Common myeloid progenitor, CD34-positive (primary cell): ENCODE data around the gene MRPS18A.
A peak's percentile ranks its signal among the peaks of the same experiment; 100 is the strongest.

Source experiments
- CTCF ChIA-PET: fragments of 350-600 bp; sonication (Branson Sonifier 250); formaldehyde crosslinking; loops from one replicate; lab custom pipeline; 2021; ENCODE audit warnings: antibody characterized with exemption; lab: Charles Lee
- POLR2A ChIA-PET: fragments of 350-600 bp; sonication (Branson Sonifier 250); formaldehyde crosslinking; loops from one replicate; lab custom pipeline; 2021; ENCODE audit warnings: antibody characterized with exemption; lab: Charles Lee
- DNase-seq, 3 donors: peaks; one replicate each; pipeline versions ENCODE4 v3.0.0 to v3.0.0-alpha.2; 2013
- H3K27ac ChIP-seq, 2 experiments: 1 replicate in 1 of 2; 2 replicates in 1 of 2; pipeline ENCODE4 v1.7.0; 2013; ENCODE audit warnings: inconsistent platforms in 2 of 2, low read length in 2 of 2, mild to moderate bottlenecking in 2 of 2, low read depth in 1 of 2, moderate library complexity in 1 of 2; ENCODE audit not compliant: severe bottlenecking in 2 of 2, insufficient read depth in 1 of 2, poor library complexity in 1 of 2
- H3K27me3 ChIP-seq, 5 experiments: replicated peaks in 2 of 5; 1 replicate in 3 of 5; 2 replicates in 2 of 5; pipeline versions ENCODE4 v1.6.1 to v1.7.0; 2013; ENCODE audit warnings: low read length in 4 of 5, mild to moderate bottlenecking in 2 of 5, moderate library complexity in 2 of 5, inconsistent platforms in 1 of 5; ENCODE audit not compliant: insufficient read depth in 5 of 5, control insufficient read depth in 4 of 5
- H3K36me3 ChIP-seq, 4 experiments: 1 replicate in 2 of 4; 2 replicates in 2 of 4; pipeline versions ENCODE4 v1.6.1 to v1.7.0; 2013; ENCODE audit warnings: low read length in 3 of 4, control low read depth in 1 of 4, mild to moderate bottlenecking in 1 of 4; ENCODE audit not compliant: control insufficient read depth in 4 of 4, insufficient read depth in 4 of 4
- H3K4me1 ChIP-seq, 4 experiments: 1 replicate in 3 of 4; 2 replicates in 1 of 4; pipeline versions ENCODE4 v1.6.1 to v1.7.1; 2013; ENCODE audit warnings: low read length in 3 of 4, mild to moderate bottlenecking in 3 of 4, control low read depth in 1 of 4, inconsistent platforms in 1 of 4, moderate library complexity in 1 of 4; ENCODE audit not compliant: control insufficient read depth in 4 of 4, insufficient read depth in 4 of 4; ENCODE audit errors: control extremely low read depth in 1 of 4
- H3K4me3 ChIP-seq, 7 experiments: 1 replicate in 4 of 7; 2 replicates in 3 of 7; pipeline versions ENCODE4 v1.5.1 to v1.7.0; 2013; ENCODE audit warnings: mild to moderate bottlenecking in 7 of 7, low read length in 6 of 7, moderate library complexity in 6 of 7, inconsistent platforms in 2 of 7, low read depth in 2 of 7, control low read depth in 1 of 7; ENCODE audit not compliant: insufficient read depth in 4 of 7, control insufficient read depth in 1 of 7; ENCODE audit errors: extremely low read depth in 1 of 7
- H3K9me3 ChIP-seq, 5 experiments: 1 replicate in 4 of 5; 2 replicates in 1 of 5; pipeline versions ENCODE4 v1.6.1 to v1.7.1; 2013; ENCODE audit warnings: low read length in 4 of 5, mild to moderate bottlenecking in 2 of 5, inconsistent platforms in 1 of 5, low read depth in 1 of 5, moderate library complexity in 1 of 5; ENCODE audit not compliant: control insufficient read depth in 4 of 5, insufficient read depth in 2 of 5; ENCODE audit errors: control extremely low read depth in 1 of 5
- WGBS: methylation state at CpG from one replicate; pipeline ENCODE4 v1.1.5; 2013; ENCODE audit not compliant: insufficient coverage; 5-methylcytosine and 5-hydroxymethylcytosine counted together

The MRPS18A gene

DNA sequence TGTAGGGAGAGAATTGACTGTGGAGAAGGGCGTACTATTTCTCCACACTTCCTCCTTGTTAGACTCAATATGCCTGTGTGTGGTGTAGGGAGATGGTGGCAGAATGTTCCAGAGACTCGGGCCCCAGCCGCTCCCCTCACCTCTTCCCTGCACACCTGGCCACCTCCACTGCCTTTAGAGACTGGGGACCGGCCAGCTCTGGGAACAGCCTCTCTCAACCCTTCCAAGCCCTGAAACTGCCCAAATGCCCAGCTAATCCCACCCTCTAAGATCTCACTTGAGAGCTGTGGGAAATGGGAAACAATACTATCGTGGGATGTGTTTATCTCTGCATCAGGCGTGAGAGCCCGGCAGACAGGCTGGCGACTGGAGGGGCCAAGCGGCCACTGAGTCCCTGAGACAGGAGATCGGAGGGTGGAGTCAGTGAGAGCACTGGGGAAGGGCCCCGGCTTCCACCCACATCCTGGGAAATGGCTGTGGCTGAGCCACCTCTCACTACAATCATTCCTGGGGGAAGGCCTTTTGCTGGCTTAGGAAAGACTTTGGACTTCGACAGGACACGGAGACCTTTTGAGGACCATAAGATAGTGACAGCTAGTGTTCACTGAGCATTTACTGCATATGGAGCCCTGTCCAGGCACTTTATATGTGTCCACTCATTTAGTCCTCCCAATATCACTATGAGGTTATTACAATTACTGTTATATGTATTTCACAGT, 31.0 kb upstream of the MRPS18A start:
- Histone ChIP-seq H3K36me3 (no peaks in the 10 kb centered on the region), H3K27ac (no peak overlapping the region), H3K4me1 (peaks cover 0 to 14% (median 8%) of the 10 kb centered on the region in 4 experiments), H3K4me3 (no peak overlapping the region), H3K27me3 (peaks cover 0 to 7% (median 0%) of the 10 kb centered on the region in 5 experiments), H3K9me3 (no peaks in the 10 kb centered on the region)
- 89% methylated on average over 7 of the region's 13 CpGs for WGBS
- no peak for DNase-seq
- ChIA-PET POLR2A (no interaction called here), CTCF (interaction anchor here (1.2 to 1.5 kb wide), 5 partner anchors 40 to 362 kb away, joined by 3 to 5 read pairs (median 4); no protein-coding TSS in a partner anchor)

DNA sequence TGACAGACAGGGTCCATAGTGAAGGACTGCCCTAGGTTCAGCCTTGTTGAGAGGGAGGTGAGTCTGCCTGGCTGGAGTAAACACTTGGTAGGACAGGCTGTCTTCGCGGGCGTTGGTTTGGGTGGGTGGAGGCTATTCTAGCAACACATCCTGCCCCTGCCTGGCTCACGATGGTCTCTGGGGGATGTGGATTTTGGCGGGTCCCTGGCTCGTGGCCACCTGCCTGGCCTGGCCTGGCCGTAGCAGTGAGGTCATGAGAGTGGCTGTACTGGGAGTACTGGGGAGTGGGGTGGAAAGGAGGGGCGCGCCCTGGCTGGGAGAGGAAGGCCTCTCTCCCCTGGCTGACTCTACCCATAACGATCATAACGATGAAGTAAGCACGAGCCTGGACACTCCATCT, 30.2 kb upstream of the MRPS18A start:
- no peak overlapping the region for H3K27ac ChIP-seq
- 100% methylated on average over 5 of the region's 12 CpGs for WGBS
- peaks cover 0 to 5% (median 0%) of the 10 kb centered on the region in 5 experiments for H3K27me3 ChIP-seq
- ChIA-PET POLR2A (no interaction called here), CTCF (interaction anchor here (1.5 kb wide), 1 partner anchor 39 kb away, joined by 3 read pairs; no protein-coding TSS in a partner anchor)
- peaks cover 0 to 13% (median 8%) of the 10 kb centered on the region in 4 experiments for H3K4me1 ChIP-seq
- no peaks in the 10 kb centered on the region for H3K36me3 ChIP-seq
- H3K4me3 ChIP-seq, result no peak overlapping the region
- DNase-seq, result no peak
- H3K9me3 ChIP-seq, result no peaks in the 10 kb centered on the region

DNA sequence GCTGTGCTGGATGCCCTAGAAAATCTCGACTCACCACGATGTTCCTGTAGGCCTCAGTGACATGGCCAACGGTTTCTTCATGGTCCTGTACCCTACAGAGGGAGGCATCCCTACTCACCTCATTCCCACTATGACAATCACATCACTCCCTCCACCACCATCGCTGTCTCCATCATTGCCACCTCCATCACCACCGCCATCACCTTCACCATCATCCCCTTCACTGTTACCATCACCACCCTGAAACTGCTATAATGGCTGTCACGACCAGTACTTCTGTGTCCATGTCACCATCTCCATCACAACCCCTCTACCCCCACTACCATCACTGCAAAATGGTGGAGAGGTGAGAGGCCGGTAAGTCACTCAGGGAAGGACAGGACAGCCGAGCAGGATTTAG, 29.8 kb upstream of the MRPS18A start:
- Histone ChIP-seq H3K4me3 (no peak overlapping the region), H3K9me3 (no peaks in the 10 kb centered on the region), H3K4me1 (peaks cover 0 to 13% (median 8%) of the 10 kb centered on the region in 4 experiments), H3K27ac (no peak overlapping the region), H3K36me3 (no peaks in the 10 kb centered on the region), H3K27me3 (peaks cover 0 to 5% (median 0%) of the 10 kb centered on the region in 5 experiments)
- WGBS, result 97% methylated on average over 6 of the region's 8 CpGs
- ChIA-PET POLR2A (no interaction called here), CTCF (no interaction called here)
- DNase-seq, result no peak

DNA sequence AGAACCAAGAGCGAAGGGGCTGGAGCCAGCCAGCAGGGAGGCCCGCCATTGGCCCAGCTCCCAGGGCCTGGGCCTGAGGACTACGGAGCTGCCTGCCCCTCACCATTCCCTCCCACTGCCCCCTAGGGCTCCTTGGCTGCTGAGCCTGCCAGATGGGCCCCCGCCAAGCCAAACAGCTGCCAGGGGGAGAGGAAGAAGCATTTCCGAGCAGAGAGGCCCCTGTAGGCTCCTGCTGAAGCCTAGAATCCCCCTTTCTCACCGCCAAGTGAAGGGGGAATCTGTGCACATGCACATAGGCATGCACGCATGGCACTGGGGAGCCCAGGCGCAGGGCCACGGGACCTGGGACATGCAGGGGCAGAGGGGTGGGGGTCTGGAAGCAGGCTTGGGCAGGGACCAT, 28.5 kb upstream of the MRPS18A start:
- no peak overlapping the region for H3K27ac ChIP-seq
- ChIA-PET CTCF (interaction anchor here (1.0 to 2.3 kb wide), 6 partner anchors 9 to 154 kb away, joined by 3 to 8 read pairs (median 6); no protein-coding TSS in a partner anchor), POLR2A (no interaction called here)
- peaks cover 0 to 13% (median 8%) of the 10 kb centered on the region in 4 experiments for H3K4me1 ChIP-seq
- DNase-seq, result peak in 2 of 3 donors; percentile 41 to 45
- 49% methylated on average over 6 of the region's 9 CpGs for WGBS
- H3K36me3 ChIP-seq, result no peaks in the 10 kb centered on the region
- H3K9me3 ChIP-seq, result no peaks in the 10 kb centered on the region
- no peak overlapping the region for H3K4me3 ChIP-seq
- peaks cover 0 to 1% (median 0%) of the 10 kb centered on the region in 5 experiments for H3K27me3 ChIP-seq

DNA sequence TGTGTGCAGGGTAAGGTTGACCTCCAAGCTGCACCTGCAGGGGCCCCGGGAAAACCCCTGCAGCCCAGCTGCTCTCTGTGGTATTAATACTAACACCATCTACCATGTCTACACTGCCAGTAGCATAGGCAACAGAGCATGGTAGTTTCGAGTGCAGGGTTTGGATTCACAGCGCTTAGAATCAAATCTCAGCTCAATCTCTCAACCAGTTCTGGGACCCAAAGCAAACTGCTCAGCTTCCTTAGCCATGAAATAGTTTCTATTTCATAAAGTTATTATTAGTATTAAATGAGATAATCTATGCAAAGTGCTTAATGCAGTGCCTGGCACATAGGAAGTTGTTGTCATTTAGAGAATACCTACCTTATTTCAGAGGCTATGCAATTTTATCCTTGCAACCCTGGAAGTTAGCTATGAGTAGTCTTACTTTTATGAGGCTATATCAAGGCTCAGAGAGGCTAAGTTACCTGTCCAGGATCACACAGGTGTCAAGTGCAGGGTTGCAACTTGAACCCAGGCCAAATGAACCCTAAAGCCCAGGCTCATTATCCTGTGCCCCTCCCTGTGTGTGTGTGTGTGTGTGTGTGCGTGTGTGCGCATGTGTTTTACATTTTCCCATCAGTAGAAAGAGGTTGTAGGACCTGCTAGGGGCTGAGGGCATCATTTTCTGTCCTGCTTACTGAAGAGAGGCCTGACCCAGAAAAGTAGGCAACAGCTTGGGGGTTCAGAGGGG, 27.6 kb upstream of the MRPS18A start:
- H3K4me3 ChIP-seq, result no peak overlapping the region
- DNase-seq, result no peak
- no peak overlapping the region for H3K27ac ChIP-seq
- H3K9me3 ChIP-seq, result no peaks in the 10 kb centered on the region
- H3K4me1 ChIP-seq, result peaks cover 0 to 13% (median 8%) of the 10 kb centered on the region in 4 experiments
- POLR2A ChIA-PET, result no interaction called here
- H3K36me3 ChIP-seq, result no peaks in the 10 kb centered on the region
- H3K27me3 ChIP-seq, result no peaks in the 10 kb centered on the region
- WGBS, result 100% methylated on average over 3 of the region's 5 CpGs
- CTCF ChIA-PET, result interaction anchor here (0.6 to 2.3 kb wide), 10 partner anchors 9 to 436 kb away, joined by 3 to 8 read pairs (median 5); no protein-coding TSS in a partner anchor

DNA sequence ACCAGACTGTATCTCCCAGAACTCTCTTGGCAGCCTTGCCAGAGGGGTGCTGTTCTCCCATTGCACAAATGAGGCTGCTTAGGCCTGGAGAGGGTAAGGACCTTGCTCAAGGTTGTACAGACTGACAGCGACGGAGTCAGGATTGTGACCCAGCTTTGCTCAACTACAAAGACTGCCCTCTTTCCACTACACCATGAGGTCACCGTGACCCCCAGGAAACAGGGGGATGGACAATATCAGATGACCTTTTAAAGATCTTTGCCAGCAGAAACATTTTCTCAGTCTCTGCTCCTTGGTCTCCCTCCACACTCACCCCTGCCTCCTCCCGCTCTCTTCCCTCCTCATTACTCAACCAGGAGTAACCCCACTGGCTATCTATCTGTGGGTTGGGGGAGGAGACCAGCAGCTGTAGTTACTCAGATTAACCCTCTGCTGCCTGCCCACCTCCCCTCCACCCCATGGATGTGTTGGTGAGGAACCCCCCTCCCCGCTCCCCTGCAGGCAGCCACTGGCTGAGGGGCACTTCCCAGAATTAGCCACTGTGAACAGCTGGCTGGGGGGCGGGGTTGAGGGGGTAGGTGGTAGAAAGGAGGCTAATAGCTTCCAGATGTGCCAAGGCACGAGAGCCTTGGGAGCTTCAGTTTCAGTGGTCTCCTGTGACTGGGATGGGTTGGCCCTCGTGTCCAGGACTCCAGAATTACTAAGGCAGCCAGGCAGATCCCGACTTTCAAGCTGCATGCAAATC, 26.9 kb upstream of the MRPS18A start:
- no peaks in the 10 kb centered on the region for H3K27me3 ChIP-seq
- H3K4me3 ChIP-seq, result no peak overlapping the region
- POLR2A ChIA-PET, result no interaction called here
- H3K9me3 ChIP-seq, result no peaks in the 10 kb centered on the region
- no peak for DNase-seq
- H3K4me1 ChIP-seq, result peaks cover 0 to 13% (median 8%) of the 10 kb centered on the region in 4 experiments
- no peak overlapping the region for H3K27ac ChIP-seq
- CTCF ChIA-PET, result interaction anchor here (0.6 to 2.3 kb wide), 8 partner anchors 8 to 437 kb away, joined by 3 to 8 read pairs (median 6); no protein-coding TSS in a partner anchor
- no peaks in the 10 kb centered on the region for H3K36me3 ChIP-seq
- 90% methylated on average over 6 of the region's 9 CpGs for WGBS
